ENCODE data around the gene RFC2.
"Not testable (repeated sequence)": the region's sequence is repeated elsewhere in the genome, so short reads cannot be mapped to it uniquely, and the experiment has no call there.

RFC2 gene

GRCh38 chr7:74217455-74218342 is 36.5 kb downstream of the RFC2 start:
- no peak for DNase-seq (ENCODE audit: low spot score)

DNA sequence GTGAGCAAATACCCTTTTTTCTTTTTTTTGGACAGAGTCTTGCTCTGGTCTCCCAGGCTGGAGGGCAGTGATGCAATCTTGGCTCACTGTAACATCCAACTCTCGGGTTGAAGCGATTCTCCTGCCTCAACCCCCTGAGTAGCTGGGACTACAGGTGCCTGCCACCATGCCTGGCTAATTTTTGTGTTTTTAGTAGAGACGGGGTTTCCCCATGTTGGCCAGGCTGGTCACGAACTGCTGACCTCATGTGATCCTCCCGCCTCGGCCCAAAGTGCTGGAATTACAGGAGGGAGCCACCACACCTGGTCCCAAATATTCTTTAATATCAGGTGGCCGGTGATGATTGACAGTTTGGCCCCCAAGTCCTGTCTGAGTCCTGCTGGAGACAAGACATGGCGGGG is 37.8 kb downstream of the RFC2 start:
- DNase-seq (ENCODE audit: low spot score): no peak

DNA sequence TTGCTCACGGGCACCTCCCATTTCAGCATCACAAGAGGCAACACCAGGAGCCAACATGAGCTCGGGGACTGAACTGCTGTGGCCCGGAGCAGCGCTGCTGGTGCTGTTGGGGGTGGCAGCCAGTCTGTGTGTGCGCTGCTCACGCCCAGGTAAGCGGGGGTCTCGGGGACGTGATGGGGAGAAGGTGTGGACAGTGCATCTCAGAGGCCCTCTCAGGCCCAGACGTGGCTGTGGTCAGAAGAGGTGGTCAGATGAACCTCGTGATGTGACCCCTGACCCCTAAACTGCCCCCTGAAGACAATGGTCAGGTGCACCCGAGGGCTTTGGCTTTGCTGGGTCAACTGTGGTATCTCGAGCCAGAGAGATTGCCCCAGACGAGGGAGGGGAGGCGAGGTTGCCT is 38.3 kb downstream of the RFC2 start:
- no peak for DNase-seq (ENCODE audit: low spot score)

DNA sequence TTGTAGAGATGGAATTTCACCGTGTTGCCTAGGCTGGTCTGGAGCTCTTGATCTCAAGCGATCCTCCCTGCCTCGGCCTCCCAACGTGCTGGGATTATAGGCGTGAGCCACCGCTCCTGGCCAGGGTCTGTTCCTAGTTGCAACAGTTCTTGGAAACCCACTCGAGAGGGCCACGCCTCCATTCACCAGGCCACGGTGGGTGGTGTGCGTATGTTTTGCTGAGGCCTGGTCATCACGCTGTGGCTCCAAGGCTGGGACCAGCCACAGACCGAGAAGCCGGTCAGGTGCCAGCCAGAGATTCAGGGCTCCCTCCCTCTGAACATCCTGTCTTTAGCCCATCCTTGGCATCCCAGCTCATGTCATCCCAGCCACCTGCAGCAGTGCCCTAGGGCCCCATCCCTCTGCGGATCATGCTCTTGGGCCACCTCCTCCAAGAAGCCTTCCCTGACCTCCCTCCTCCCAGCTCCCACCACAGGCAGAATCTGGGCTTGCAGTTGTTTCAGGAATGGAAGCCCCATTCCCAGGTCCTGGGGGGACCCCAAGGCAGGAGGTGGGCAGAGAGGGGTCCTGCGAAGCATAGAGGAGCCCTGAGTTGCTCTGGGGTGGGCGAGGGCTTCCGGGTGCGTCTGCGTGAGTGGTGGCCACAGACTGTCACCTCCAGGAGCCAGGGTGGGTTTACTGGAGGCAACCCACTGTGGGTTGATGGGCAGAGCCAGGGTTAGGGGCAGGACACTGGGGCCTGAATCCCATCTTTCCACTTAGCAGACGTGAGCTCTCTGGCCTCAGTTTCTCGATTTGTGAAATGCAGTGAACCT is 39.2 kb downstream of the RFC2 start:
- DNase-seq (ENCODE audit: low spot score): no peak

GRCh38 chr7:74212661-74213060 is 41.5 kb downstream of the RFC2 start:
- no peak for DNase-seq (ENCODE audit: low spot score)

GRCh38 chr7:74208241-74208640 is 46.0 kb downstream of the RFC2 start:
- DNase-seq (ENCODE audit: low spot score): not testable (repeated sequence)

GRCh38 chr7:74207586-74207985 is 46.6 kb downstream of the RFC2 start:
- DNase-seq (ENCODE audit: low spot score): no peak

- peak; percentile 86 for DNase-seq (ENCODE audit: low spot score)
Measured at GRCh38 chr7:74206589-74207120, 47.5 kb downstream of the RFC2 start.

DNA sequence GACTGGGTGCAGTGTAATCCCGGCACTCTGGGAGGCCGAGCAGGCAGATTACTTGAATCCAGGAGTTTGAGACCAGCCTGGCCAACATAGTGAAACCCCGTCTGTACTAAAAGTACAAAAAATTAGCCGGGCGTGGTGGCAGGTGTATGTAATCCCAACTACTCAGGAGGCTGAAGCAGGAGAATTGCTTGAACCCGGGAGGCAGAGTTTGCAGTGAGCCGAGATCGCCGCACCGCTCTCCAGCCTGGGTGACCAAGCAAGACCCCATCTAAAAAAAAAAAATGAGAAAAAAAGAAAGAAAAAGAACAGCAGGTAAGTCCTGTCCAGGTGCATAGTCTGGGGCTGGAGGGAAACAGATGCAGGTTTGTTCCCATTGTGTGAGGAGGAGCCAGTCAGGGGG is 48.1 kb downstream of the RFC2 start:
- not testable (repeated sequence) for DNase-seq (ENCODE audit: low spot score)

GRCh38 chr7:74203956-74204618 is 50.1 kb downstream of the RFC2 start:
- DNase-seq (ENCODE audit: low spot score): no peak

DNA sequence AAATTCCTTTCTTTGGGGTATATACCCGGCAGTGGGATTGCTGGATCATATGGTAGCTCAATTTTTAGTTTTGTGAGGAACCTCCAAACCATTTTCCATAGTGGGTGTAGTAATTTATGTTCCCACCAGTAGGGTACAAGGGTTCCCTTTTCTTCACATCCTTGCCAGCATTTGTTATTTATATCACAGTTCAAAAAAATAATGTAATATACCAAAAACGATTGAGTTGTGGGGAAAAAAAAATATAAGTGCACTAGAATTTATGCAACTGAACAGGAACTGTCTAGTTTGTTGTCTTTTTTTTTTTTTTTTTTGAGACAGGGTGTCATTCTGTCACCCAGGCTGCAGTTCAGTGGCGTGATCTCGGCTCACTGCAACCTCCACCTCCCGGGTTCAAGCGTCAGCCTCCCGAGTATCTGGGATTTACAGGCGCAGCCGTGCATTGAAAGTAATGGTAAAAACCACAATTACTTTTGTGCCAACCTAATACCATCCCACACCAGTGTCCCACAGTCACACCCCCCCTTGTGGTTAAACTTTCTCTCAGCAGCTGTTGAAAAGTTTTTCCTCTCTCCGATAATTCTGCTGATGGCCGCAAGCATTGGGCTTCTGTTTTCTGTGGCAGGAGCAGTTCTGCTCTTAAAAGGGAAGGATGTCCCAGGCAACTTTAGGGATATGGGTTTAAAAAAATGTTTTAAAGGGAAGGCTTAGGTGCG is 51.2 kb downstream of the RFC2 start:
- no peak for DNase-seq (ENCODE audit: low spot score)

DNA sequence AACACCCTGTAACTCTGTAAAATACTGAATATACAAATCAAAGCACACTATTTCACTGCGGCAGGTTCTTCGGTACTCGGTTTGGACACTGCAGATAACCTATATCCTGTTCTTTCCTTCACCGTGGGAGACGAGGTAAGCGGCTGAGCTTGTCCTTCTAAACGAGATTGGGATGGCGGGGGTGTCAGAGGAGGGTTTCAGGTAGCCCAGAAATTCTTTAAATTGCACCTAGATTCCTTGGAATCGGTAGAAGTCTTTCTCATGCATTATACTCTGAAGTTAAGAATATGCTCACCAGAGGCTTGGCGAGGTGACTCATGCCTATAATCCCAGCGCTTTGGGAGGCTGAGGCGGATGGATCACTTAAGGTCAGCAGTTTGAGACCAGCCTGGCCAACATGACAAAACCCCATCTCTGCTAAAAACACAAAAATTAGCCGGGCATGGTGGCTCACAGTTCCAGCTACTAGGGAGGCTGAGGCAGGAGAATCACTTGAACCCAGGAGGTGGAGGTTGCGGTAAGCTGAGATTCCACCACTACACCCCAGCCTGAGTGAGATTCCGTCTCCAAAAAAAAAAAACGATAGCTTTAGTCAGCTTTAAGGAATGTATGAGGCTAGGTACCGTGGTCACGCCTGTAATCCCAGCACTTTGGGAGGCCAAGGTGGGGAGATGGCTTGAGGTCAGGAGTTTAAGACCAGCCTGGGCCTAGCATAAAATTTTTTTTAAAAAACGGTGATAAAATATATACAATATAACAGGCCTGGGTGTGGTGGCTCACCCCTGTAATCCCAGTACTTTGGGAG is 54.4 kb downstream of the RFC2 start:
- no peak for DNase-seq (ENCODE audit: low spot score)

GRCh38 chr7:74197449-74198124 is 56.6 kb downstream of the RFC2 start:
- no peak for DNase-seq (ENCODE audit: low spot score)

GRCh38 chr7:74195968-74196654 is 58.1 kb downstream of the RFC2 start:
- not testable (repeated sequence) for DNase-seq (ENCODE audit: low spot score)

- not testable (repeated sequence) for DNase-seq (ENCODE audit: low spot score)
Measured at GRCh38 chr7:74195139-74195860, 58.9 kb downstream of the RFC2 start.

DNA sequence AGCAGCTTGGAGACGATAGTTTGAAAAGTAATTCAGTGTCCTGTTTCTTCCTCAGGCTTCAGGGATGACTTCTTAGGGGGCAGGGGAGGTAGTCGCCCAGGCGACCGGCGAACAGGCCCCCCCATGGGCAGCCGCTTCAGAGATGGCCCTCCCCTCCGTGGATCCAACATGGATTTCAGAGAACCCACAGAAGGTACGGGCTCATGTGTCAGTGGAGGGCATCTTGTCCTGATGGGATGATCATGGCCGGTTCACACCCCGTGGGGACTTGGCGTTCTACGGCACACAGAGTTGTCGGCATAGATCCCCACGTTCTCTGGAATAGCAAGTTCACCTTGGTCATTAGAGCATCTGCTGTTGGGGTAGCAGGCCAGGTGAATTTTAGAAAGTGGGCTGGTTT is 59.5 kb downstream of the RFC2 start:
- no peak for DNase-seq (ENCODE audit: low spot score)

- no peak for DNase-seq (ENCODE audit: low spot score)
Measured at GRCh38 chr7:74193913-74194312, 60.3 kb downstream of the RFC2 start.

DNA sequence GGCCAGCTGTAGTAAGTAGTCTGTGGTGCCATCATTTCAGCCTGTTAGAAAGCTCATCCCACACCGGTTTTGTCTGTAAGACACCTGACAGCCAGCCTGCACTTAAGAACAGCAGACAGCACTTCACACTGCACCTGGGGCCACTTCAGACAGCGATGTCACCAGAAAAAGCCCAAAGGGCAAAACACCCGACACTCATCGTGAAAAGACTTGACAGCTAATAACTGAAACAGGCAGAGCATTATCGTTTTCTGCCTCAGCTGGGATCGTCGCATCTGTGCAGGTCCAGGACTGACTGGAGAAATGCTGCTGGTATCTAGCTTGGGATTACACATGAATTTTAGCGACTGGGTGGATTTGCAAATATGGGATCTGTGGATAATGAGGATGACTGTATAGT is 61.1 kb downstream of the RFC2 start:
- no peak for DNase-seq (ENCODE audit: low spot score)

DNA sequence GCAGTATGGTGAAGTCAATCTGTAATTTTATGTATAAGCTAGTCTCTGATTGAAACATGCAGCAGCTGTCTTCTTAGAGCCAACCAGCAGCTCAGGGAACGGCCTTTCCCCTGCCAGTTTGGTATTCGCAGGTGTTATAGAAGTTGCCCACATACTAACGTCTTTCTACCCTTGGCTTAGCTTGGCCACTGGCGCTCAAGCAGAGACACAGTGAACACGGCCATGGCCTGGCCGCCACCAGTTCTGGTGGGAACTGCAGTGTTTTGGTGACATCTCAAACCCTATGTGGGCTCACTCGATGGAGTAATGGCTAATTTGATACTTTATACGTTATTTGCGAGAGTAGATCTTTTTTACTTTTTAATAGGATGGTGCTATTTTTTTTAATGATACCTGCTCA is 63.0 kb downstream of the RFC2 start:
- DNase-seq (ENCODE audit: low spot score): no peak

Data from D341Med (cell line).